Osteocyte (in vitro differentiated cells): ENCODE results near the gene PSD. TPM values are rescaled to one million over a fixed set of nuclear protein-coding genes. Genes with fewer than 3 reads are reported as not detected.

Experiments used
- DNase-seq: peaks from one replicate; pipeline ENCODE4 v3.0.0; 2021; ENCODE audit warnings: mixed read lengths; ENCODE audit not compliant: unreplicated experiment; ENCODE audit errors: extremely low spot score
- H3K27ac Mint-ChIP-seq: one replicate; pipeline ENCODE4 v1.8.0; 2021; ENCODE audit warnings: mild to moderate bottlenecking, mixed read lengths; ENCODE audit not compliant: unreplicated experiment
- H3K27me3 Mint-ChIP-seq: one replicate; pipeline ENCODE4 v1.8.0; 2021; ENCODE audit warnings: mixed read lengths; ENCODE audit not compliant: unreplicated experiment
- H3K36me3 Mint-ChIP-seq: one replicate; pipeline ENCODE4 v1.8.0; 2021; ENCODE audit warnings: mixed read lengths; ENCODE audit not compliant: unreplicated experiment
- H3K4me1 Mint-ChIP-seq: one replicate; pipeline ENCODE4 v1.8.0; 2021; ENCODE audit warnings: mixed read lengths; ENCODE audit not compliant: unreplicated experiment
- H3K4me3 Mint-ChIP-seq: one replicate; pipeline ENCODE4 v1.8.0; 2021; ENCODE audit warnings: mild to moderate bottlenecking, moderate library complexity, mixed read lengths; ENCODE audit not compliant: unreplicated experiment
- H3K9me3 Mint-ChIP-seq: one replicate; pipeline ENCODE4 v1.8.0; 2021; ENCODE audit warnings: mixed read lengths; ENCODE audit not compliant: unreplicated experiment
- long read RNA-seq: library from polyadenylated mRNA; unstranded; transcript quantifications from one replicate; pipeline ENCODE4 v2.0.0, GENCODE V29; 2021
- total RNA-seq: library from RNA; stranded (reverse); gene quantifications from 2 replicates; pipeline ENCODE4 v1.2.1, GENCODE V29; 2021
- TF ChIP-seq, protein P1 (sequence below): fragments of 200-600 bp; sonication (generic); IDR thresholded peaks from 2 replicates; pipeline ENCODE4 v1.5.0; 2021; ENCODE audit warnings: antibody characterized with exemption, mild to moderate bottlenecking, moderate library complexity

PSD gene
- total RNA-seq: 0.99 and 1.8 TPM in 2 replicates
- long read RNA-seq: 0 reads

DNA sequence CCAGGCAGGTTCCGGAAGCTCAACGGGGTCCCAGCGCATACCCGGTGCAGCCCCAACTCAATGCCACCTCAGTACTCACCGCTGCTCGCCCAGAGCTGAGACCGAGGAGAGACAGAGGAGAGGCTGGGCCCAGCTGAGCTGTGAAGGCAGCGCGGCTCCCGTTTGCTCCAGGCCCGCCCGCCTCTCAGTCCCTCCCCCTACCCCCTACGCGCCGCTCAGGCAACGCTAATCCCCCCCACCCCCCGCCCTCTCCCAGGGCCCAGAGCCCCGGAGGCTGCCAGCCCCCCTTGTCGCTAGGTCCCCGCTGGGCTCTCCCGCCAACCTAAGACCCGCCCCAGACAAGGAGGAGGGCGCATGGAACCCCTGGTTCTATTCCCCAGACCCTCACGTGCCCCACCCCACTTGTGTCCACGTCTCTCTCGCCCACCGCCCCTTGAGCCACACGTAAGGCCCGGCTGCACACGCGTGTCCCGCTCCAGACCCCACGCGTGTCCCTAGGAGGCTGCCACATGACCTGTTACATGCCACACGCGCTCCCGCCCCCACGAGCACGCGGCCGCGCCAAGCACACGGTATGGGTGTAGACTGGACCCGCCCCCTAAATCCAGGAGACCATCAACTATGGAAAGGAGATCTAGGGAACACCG, at the start of gene PSD:
TSS of gene PSD (minus strand) at position 164 of the 647 bp plus-strand sequence. CDS start 1,747 bp downstream, outside the sequence.
- Mint-ChIP-seq H3K36me3 (no peaks in the 10 kb centered on the region), H3K9me3 (no peaks in the 10 kb centered on the region), H3K27me3 (peaks cover 20% of the 10 kb centered on the region), H3K4me1 (peaks cover 33% of the 10 kb centered on the region), H3K4me3 (peak within 1 kb of the TSS; percentile 96), H3K27ac (no peak within 1 kb of the TSS)
- no peak for DNase-seq
- TF ChIP-seq, protein P1, sequence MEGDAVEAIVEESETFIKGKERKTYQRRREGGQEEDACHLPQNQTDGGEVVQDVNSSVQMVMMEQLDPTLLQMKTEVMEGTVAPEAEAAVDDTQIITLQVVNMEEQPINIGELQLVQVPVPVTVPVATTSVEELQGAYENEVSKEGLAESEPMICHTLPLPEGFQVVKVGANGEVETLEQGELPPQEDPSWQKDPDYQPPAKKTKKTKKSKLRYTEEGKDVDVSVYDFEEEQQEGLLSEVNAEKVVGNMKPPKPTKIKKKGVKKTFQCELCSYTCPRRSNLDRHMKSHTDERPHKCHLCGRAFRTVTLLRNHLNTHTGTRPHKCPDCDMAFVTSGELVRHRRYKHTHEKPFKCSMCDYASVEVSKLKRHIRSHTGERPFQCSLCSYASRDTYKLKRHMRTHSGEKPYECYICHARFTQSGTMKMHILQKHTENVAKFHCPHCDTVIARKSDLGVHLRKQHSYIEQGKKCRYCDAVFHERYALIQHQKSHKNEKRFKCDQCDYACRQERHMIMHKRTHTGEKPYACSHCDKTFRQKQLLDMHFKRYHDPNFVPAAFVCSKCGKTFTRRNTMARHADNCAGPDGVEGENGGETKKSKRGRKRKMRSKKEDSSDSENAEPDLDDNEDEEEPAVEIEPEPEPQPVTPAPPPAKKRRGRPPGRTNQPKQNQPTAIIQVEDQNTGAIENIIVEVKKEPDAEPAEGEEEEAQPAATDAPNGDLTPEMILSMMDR: no peak

DNA sequence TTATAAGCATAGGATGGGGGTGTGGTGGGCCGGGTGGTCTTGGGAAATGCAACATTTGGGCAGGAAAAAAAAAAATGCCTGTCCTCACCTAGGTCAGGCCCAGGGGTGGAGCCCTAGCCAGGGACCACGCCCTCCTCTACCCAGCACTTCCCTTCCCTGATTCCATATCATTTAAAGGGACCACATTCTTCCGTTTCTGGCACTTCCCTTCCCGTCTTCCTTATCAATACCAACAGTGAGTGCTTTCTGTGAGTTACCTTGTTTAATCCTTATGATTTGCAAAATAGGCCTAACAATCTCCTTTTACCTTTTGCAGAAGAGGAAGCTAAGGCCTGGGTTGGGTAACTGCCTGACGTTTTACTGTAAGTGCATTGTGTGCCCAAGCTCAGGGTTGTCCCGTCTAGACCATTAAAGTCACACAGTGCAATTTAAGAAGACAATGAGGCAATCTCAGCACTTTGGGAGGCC, 49.4 kb upstream of the PSD start:
- Mint-ChIP-seq H3K4me1 (peaks cover 8% of the 10 kb centered on the region), H3K36me3 (no peaks in the 10 kb centered on the region), H3K4me3 (no peak overlapping the region), H3K27me3 (peaks cover 6% of the 10 kb centered on the region), H3K9me3 (no peaks in the 10 kb centered on the region), H3K27ac (no peak overlapping the region)
- no peak for DNase-seq
- TF ChIP-seq, protein P1: no peak

DNA sequence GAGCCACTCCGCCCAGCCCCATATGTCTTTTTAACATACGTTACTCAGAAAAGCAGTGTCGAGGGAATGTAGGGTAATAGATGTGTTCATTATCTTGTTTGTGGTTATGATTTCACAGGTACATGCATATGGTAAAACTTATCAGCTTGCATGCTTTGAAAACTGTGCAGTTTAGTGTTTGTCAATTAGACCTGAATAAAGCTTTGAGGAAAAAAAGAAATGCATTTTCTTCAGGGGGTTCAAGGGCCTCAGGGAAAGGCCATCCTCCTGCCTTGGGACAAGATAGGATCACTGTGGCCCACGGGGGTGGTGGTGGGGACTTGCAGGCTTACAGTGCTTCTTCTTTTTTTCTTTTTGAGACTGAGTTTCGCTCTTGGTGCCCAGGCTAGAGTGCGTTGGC, 48.7 kb upstream of the PSD start:
- no peaks in the 10 kb centered on the region for H3K36me3 Mint-ChIP-seq
- peaks cover 12% of the 10 kb centered on the region for H3K27me3 Mint-ChIP-seq
- no peak overlapping the region for H3K4me3 Mint-ChIP-seq
- H3K4me1 Mint-ChIP-seq: peaks cover 14% of the 10 kb centered on the region
- TF ChIP-seq, protein P1: no peak
- H3K9me3 Mint-ChIP-seq: no peaks in the 10 kb centered on the region
- no peak overlapping the region for H3K27ac Mint-ChIP-seq
- no peak for DNase-seq

DNA sequence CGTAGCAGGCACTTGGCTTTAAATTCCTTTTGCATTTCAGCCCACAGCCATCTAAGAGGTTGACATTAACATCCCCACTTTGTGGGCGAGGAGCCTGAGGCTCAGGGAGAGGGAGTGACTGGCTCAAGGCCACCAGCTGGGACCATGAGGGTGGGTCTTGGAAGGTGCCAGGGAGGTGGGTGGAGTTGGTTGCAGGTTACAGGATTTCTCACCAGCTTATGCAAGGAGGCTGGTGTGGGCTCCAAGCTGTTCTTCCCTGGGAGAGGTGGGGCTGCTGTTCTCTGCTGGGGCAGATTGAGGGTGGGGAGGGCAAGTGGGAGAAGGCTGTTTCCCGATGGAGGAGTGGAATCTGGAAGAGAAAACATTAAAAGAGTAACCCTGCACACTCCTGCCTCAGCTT, 46.9 kb upstream of the PSD start:
- Mint-ChIP-seq H3K36me3 (no peaks in the 10 kb centered on the region), H3K27ac (no peak overlapping the region), H3K27me3 (peaks cover 15% of the 10 kb centered on the region), H3K4me1 (peaks cover 29% of the 10 kb centered on the region), H3K9me3 (no peaks in the 10 kb centered on the region), H3K4me3 (no peak overlapping the region)
- DNase-seq: no peak
- TF ChIP-seq, protein P1: no peak

DNA sequence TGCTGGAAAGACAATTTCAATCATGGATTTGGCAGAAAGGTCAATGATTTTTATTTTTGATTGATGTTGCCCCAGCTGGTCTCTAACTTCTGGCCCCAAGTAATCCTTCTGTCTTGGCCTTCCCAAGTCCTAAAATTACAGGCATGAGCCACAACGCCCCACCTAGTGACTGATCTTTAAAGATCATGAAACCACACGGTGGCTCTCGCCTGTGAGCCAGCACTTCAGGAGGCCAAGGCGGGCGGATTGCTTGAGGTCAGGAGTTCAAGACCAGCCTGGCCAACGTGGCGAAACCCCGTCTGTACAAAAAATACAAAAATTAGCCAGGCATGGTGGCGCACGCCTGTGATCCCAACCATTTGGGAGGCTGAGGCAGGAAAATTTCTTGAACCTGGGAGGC, 45.4 kb upstream of the PSD start:
- Mint-ChIP-seq H3K4me3 (no peak overlapping the region), H3K27me3 (peaks cover 15% of the 10 kb centered on the region), H3K36me3 (no peaks in the 10 kb centered on the region), H3K4me1 (peaks cover 28% of the 10 kb centered on the region), H3K9me3 (no peaks in the 10 kb centered on the region), H3K27ac (no peak overlapping the region)
- TF ChIP-seq, protein P1: no peak
- DNase-seq: no peak
